Measurements from ENCODE around the gene GUCA2A. TPM values are rescaled to one million over a fixed set of nuclear protein-coding genes. Genes with fewer than 3 reads are reported as not detected.

The GUCA2A gene
- total and polyA plus RNA-seq, 2 of the 13 experiments (the other 11 are each of a cell fraction or from before 2014, with no cell fraction given) = not detected

GRCh38 chr1:42128964-42129363, 35.6 kb downstream of the GUCA2A start (continued):
- TF ChIP-seq ZNF674 (CRISPR knock-in tag; IDR thresholded peaks at IDR 0.05; ENCODE audit: low read depth) (no peak), ZNF558 (CRISPR knock-in tag; IDR thresholded peaks at IDR 0.05; ENCODE audit: borderline replicate concordance) (no peak), ZKSCAN8 (CRISPR knock-in tag; IDR thresholded peaks at IDR 0.05; ENCODE audit: borderline replicate concordance) (no peak), SP1 (IDR thresholded peaks at IDR 0.05) (no peak), SP1 (CRISPR knock-in tag; IDR thresholded peaks at IDR 0.05) (no peak), BHLHE40 (IDR thresholded peaks at IDR 0.05; ENCODE audit: low read length) (no peak), SMYD3 (CRISPR knock-in tag; IDR thresholded peaks at IDR 0.05) (no peak)

- Histone ChIP-seq H3K27ac (ENCODE audit: extremely low read length, insufficient read depth, low read length) (no peak overlapping the region), H3K9me3 (ENCODE audit: low read length) (no peaks in the 10 kb centered on the region), H3K36me3 (replicated peaks in 1 of 2; ENCODE audit: control insufficient read depth in 1 of 2, insufficient read depth in 2 of 2, low read length in 2 of 2) (no peaks in the 10 kb centered on the region), H2AFZ (ENCODE audit: low read length) (no peak overlapping the region), H4K20me1 (ENCODE audit: insufficient read depth, low read length) (no peaks in the 10 kb centered on the region), H3K79me2 (ENCODE audit: insufficient read depth, low read length) (no peaks in the 10 kb centered on the region), H3K4me1 (ENCODE audit: insufficient read depth, low read length) (no peaks in the 10 kb centered on the region), H3K9ac (ENCODE audit: insufficient read depth, low read depth, low read length) (no peak overlapping the region), H3K4me2 (ENCODE audit: low read depth, low read length) (no peak overlapping the region), H3K27me3 (ENCODE audit: control insufficient read depth in 1 of 2, insufficient read depth in 2 of 2, low read length in 2 of 2) (peaks cover 2 to 18% of the 10 kb centered on the region in 2 experiments; a peak in 4 of 5 replicates), H3K4me3 (replicated peaks in 1 of 3; ENCODE audit: insufficient read depth in 1 of 3, low read depth in 2 of 3, low read length in 3 of 3) (no peak overlapping the region)
- intact Hi-C loops (cut with micrococcal nuclease; ENCODE audit: unreplicated experiment) (no loop called here), in situ Hi-C loops (cut with HindIII; ENCODE audit: extremely low pct_ligation_motif_present, low pct_unique_long_range_greater_than_20kb) (no loop called here)
- POLR2A ChIA-PET = no interaction called here
- WGBS (ENCODE audit: low lambda C conversion rate) = 11% methylated on average over 1 of the region's 2 CpGs
- no TSS peak for BruUV-seq (replicated peaks)
- ATAC-seq = no peak
- DNase-seq (ENCODE audit: low spot score) = no peak
- TF ChIP-seq ZFYVE20 (CRISPR knock-in tag; IDR thresholded peaks at IDR 0.05; ENCODE audit: borderline replicate concordance, low read depth) (no peak), CEBPB (IDR thresholded peaks at IDR 0.05; ENCODE audit: borderline replicate concordance, low read depth, low read length) (no peak)
- FAIRE-seq = no peak
- CTCF ChIA-PET (ENCODE audit: low intra/inter-chr PET ratio, low total read pairs) = no interaction called here
Observed at GRCh38 chr1:42128499-42128898, 36.0 kb downstream of the GUCA2A start.

- H2AFZ ChIP-seq (ENCODE audit: low read length) = no peak overlapping the region
- H4K20me1 ChIP-seq (ENCODE audit: insufficient read depth, low read length) = no peaks in the 10 kb centered on the region
- H3K4me1 ChIP-seq (ENCODE audit: insufficient read depth, low read length) = no peaks in the 10 kb centered on the region
- DNase-seq (ENCODE audit: low spot score) (no peak), ATAC-seq (no peak), FAIRE-seq (no peak)
- CTCF ChIA-PET (ENCODE audit: low intra/inter-chr PET ratio, low total read pairs) = no interaction called here
- H3K4me3 ChIP-seq (replicated peaks in 1 of 3; ENCODE audit: insufficient read depth in 1 of 3, low read depth in 2 of 3, low read length in 3 of 3) = no peak overlapping the region
- in situ Hi-C loops (cut with HindIII; ENCODE audit: extremely low pct_ligation_motif_present, low pct_unique_long_range_greater_than_20kb) (no loop called here), intact Hi-C loops (cut with micrococcal nuclease; ENCODE audit: unreplicated experiment) (no loop called here)
- WGBS (ENCODE audit: low lambda C conversion rate) = 47% methylated on average over 6 of the region's 6 CpGs
- no TSS peak for BruUV-seq (replicated peaks)
- H3K27me3 ChIP-seq (ENCODE audit: control insufficient read depth in 1 of 2, insufficient read depth in 2 of 2, low read length in 2 of 2) = peaks cover 2 to 18% of the 10 kb centered on the region in 2 experiments; a peak in 4 of 5 replicates
- no peak overlapping the region for H3K9ac ChIP-seq (ENCODE audit: insufficient read depth, low read depth, low read length)
- no peaks in the 10 kb centered on the region for H3K9me3 ChIP-seq (ENCODE audit: low read length)
- H3K4me2 ChIP-seq (ENCODE audit: low read depth, low read length) = no peak overlapping the region
- H3K36me3 ChIP-seq (replicated peaks in 1 of 2; ENCODE audit: control insufficient read depth in 1 of 2, insufficient read depth in 2 of 2, low read length in 2 of 2) = no peaks in the 10 kb centered on the region
- H3K27ac ChIP-seq (ENCODE audit: extremely low read length, insufficient read depth, low read length) = no peak overlapping the region
- POLR2A ChIA-PET = no interaction called here
- no peaks in the 10 kb centered on the region for H3K79me2 ChIP-seq (ENCODE audit: insufficient read depth, low read length)
- TF ChIP-seq ATAD3A (CRISPR knock-in tag; IDR thresholded peaks at IDR 0.05) = no peak
- no peak for TF ChIP-seq MYC (CRISPR knock-in tag; IDR thresholded peaks at IDR 0.05; ENCODE audit: borderline replicate concordance)
- TF ChIP-seq PHF5A (CRISPR knock-in tag; IDR thresholded peaks at IDR 0.05; ENCODE audit: low read depth, unreplicated experiment) = no peak
- no peak for TF ChIP-seq ATF4 (CRISPR knock-in tag; IDR thresholded peaks at IDR 0.05)
- TF ChIP-seq TEAD2 (CRISPR knock-in tag; IDR thresholded peaks at IDR 0.05) = no peak
- TF ChIP-seq KLF11 (CRISPR knock-in tag; IDR thresholded peaks at IDR 0.05) = no peak
- TF ChIP-seq ZNF138 (CRISPR knock-in tag; IDR thresholded peaks at IDR 0.05; ENCODE audit: low read depth) = no peak
- no peak for TF ChIP-seq SMAD3 (CRISPR knock-in tag; IDR thresholded peaks at IDR 0.05)
- no peak for TF ChIP-seq ZNF629 (CRISPR knock-in tag; conservative IDR thresholded peaks at IDR 0.05)
- TF ChIP-seq BRF2 (CRISPR knock-in tag; IDR thresholded peaks at IDR 0.05) = no peak
Observed at GRCh38 chr1:42127767-42128166, 36.8 kb downstream of the GUCA2A start.

All from HepG2 (cell line).